ENCODE results near the gene COG1.
A peak's percentile ranks its signal among the peaks of the same experiment; 100 is the strongest.

COG1 gene

DNA sequence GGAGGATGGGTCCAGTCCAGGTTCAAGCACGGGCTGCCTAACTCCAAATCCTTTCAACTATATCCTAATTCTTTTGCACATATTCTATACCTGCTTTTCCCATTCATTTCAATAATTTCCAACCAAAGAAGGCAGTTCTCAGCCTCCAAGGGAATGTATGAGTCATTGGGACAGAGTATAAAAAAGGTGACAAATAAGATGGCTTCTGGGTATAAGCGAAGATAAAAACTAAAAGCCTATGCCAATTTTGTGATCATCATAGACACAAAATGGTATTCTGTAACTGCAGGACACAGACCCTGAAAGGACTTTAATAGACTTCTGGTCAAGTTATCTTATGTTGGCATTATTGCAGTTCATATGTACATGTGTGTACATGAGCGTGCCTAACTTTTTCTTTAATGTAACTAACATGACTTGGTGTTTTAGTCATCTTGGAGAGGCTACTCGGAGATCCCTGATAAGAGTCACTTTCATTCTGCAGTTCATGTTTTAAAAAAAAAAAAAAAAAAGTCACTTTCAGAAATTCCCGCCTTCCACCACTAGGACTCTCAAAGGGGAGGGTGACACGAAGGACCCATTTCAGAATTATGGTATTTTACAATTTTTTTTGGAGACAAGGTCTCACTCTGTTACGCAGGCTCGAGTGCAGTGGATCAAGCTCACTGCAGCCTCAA lies 17.3 kb downstream of the COG1 start:
- in situ Hi-C loops (cut with HindIII; ENCODE audit: low pct_unique_long_range_greater_than_20kb, low sequenced_read_pairs), result no loop called here
- no peak for DNase-seq (ENCODE audit: low read depth in 1 of 2, low spot score in 1 of 2)
- no peak for TF ChIP-seq JUND (IDR thresholded peaks at IDR 0.05; ENCODE audit: low read depth)

GRCh38 chr17:73211745-73212144 lies 18.9 kb downstream of the COG1 start:
- in situ Hi-C loops (cut with HindIII; ENCODE audit: low pct_unique_long_range_greater_than_20kb, low sequenced_read_pairs), result no loop called here
- TF ChIP-seq JUND (IDR thresholded peaks at IDR 0.05; ENCODE audit: low read depth), result no peak
- DNase-seq (ENCODE audit: low read depth in 1 of 2, low spot score in 1 of 2), result no peak

- in situ Hi-C loops (cut with HindIII; ENCODE audit: low pct_unique_long_range_greater_than_20kb, low sequenced_read_pairs), result no loop called here
- no peak for TF ChIP-seq JUND (IDR thresholded peaks at IDR 0.05; ENCODE audit: low read depth)
- no peak for DNase-seq (ENCODE audit: low read depth in 1 of 2, low spot score in 1 of 2)
Observed at GRCh38 chr17:73214008-73214407, 21.2 kb downstream of the COG1 start.

- no peak for DNase-seq (ENCODE audit: low read depth in 1 of 2, low spot score in 1 of 2)
- no peak for TF ChIP-seq JUND (IDR thresholded peaks at IDR 0.05; ENCODE audit: low read depth)
- in situ Hi-C loops (cut with HindIII; ENCODE audit: low pct_unique_long_range_greater_than_20kb, low sequenced_read_pairs), result no loop called here
Observed at GRCh38 chr17:73214851-73215250, 22.0 kb downstream of the COG1 start.

DNA sequence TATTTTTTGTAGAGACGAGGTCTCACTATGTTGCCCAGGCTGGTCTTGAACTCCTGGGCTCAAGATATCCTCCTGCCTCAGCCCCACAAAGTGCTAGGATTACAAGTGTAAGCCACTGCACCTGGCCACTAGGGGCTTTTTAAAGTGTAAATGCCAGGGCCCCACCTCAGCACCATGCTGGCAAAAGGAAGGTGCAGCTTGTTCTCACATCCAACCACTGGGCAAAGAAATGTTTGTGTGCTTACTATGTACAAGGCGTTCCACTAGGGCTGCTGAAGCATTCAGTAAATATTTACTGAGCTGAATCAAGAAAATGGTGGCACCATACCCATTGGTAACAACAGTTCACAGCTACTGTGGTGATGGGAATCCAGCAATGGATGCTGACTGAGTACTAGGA lies 22.6 kb downstream of the COG1 start:
- in situ Hi-C loops (cut with HindIII; ENCODE audit: low pct_unique_long_range_greater_than_20kb, low sequenced_read_pairs), result no loop called here
- DNase-seq (ENCODE audit: low read depth in 1 of 2, low spot score in 1 of 2), result peak in 1 of 2 experiments; percentile 78
- no peak for TF ChIP-seq JUND (IDR thresholded peaks at IDR 0.05; ENCODE audit: low read depth)

DNA sequence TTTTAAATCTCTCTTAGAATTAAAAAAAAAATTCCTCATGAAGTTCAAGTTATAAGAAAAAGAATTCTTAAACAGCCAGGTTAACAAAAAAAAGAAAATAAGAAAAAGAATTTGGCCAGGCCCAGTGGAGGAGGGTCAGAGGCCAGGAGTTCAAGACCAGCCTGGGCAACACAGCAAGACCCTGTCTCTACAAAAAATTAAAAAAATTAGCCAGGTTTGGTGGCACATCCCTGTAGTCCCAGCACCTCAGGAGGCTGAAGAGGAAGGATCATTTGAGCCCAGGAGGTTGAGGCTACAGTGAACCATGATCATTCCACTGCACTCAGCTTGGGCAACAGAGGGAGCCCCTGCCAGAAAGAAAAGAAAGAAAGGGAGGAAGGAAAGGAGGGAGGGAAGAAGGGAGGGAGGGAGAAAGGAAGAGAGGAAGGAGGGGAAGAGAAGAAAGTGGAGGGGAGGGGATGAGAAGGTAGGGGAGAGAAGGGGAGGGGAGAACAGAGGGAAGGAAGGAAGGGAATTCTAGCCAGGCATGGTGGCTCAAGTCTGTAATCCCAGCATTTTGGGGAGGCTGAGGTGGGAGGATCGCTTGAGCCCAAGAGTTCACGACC lies 30.9 kb downstream of the COG1 start:
- in situ Hi-C loops (cut with HindIII; ENCODE audit: low pct_unique_long_range_greater_than_20kb, low sequenced_read_pairs), result no loop called here
- no peak for DNase-seq (ENCODE audit: low read depth in 1 of 2, low spot score in 1 of 2)
- no peak for TF ChIP-seq JUND (IDR thresholded peaks at IDR 0.05; ENCODE audit: low read depth)

- no peak for TF ChIP-seq JUND (IDR thresholded peaks at IDR 0.05; ENCODE audit: low read depth)
- in situ Hi-C loops (cut with HindIII; ENCODE audit: low pct_unique_long_range_greater_than_20kb, low sequenced_read_pairs), result no loop called here
- no peak for DNase-seq (ENCODE audit: low read depth in 1 of 2, low spot score in 1 of 2)
Observed at GRCh38 chr17:73224237-73224636, 31.4 kb downstream of the COG1 start.

GRCh38 chr17:73224663-73225305 lies 31.9 kb downstream of the COG1 start:
- TF ChIP-seq JUND (IDR thresholded peaks at IDR 0.05; ENCODE audit: low read depth), result no peak
- in situ Hi-C loops (cut with HindIII; ENCODE audit: low pct_unique_long_range_greater_than_20kb, low sequenced_read_pairs), result no loop called here
- DNase-seq (ENCODE audit: low read depth in 1 of 2, low spot score in 1 of 2), result no peak

DNA sequence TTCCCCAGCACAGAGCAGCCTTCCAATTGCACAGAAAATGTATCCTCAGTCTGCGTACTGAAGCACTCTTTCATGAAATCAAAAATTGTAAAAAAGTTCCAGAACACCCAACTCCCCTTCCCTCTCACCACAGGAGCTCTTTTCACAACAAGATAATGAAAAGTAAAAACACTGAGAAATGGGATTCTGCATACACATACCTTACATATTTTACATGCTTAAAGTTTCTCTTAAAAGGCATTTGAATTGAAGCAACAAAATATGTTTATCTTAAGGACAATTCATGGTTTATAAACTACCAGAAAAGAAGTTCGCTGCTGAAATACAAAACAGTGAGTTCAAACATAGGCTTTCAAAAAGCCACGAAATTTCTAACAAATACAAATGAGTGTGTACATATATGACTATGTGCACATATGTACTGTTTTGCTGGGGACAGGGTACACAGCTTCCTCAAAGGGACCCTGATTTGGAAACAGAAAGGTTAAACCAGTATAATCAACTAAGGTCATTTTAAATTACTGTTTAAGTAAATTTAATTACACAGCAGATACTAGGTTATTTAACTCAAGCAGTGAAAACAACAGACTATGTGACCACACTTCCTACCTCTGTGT lies 33.8 kb downstream of the COG1 start:
- in situ Hi-C loops (cut with HindIII; ENCODE audit: low pct_unique_long_range_greater_than_20kb, low sequenced_read_pairs), result no loop called here
- DNase-seq (ENCODE audit: low read depth in 1 of 2, low spot score in 1 of 2), result no peak
- TF ChIP-seq JUND (IDR thresholded peaks at IDR 0.05; ENCODE audit: low read depth), result no peak

DNA sequence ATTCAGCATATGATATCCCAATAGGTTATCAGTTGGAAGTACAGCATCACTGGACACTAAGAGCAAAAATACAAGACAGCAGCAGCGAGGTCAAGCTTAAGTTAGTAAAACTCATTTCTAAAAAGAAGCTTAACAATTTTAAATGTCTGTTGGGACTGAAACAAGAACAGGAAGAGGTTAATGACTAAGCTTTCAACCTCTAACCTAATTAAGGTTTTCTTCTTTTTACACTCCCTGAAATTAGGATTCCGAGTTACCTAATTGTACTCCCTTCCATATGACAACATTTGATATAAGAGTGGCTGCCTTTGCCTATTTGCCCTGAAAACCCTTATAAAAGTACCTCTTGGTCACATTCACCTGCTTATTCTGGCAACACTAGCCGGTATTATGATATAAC lies 34.5 kb downstream of the COG1 start:
- no peak for DNase-seq (ENCODE audit: low read depth in 1 of 2, low spot score in 1 of 2)
- no peak for TF ChIP-seq JUND (IDR thresholded peaks at IDR 0.05; ENCODE audit: low read depth)
- in situ Hi-C loops (cut with HindIII; ENCODE audit: low pct_unique_long_range_greater_than_20kb, low sequenced_read_pairs), result no loop called here

GRCh38 chr17:73227944-73228343 lies 35.1 kb downstream of the COG1 start:
- DNase-seq (ENCODE audit: low read depth in 1 of 2, low spot score in 1 of 2), result no peak
- no peak for TF ChIP-seq JUND (IDR thresholded peaks at IDR 0.05; ENCODE audit: low read depth)
- in situ Hi-C loops (cut with HindIII; ENCODE audit: low pct_unique_long_range_greater_than_20kb, low sequenced_read_pairs), result no loop called here

- in situ Hi-C loops (cut with HindIII; ENCODE audit: low pct_unique_long_range_greater_than_20kb, low sequenced_read_pairs), result no loop called here
- no peak for TF ChIP-seq JUND (IDR thresholded peaks at IDR 0.05; ENCODE audit: low read depth)
Observed at GRCh38 chr17:73228748-73229236, 35.9 kb downstream of the COG1 start.

GRCh38 chr17:73230088-73230487 lies 37.2 kb downstream of the COG1 start:
- no peak for DNase-seq (ENCODE audit: low read depth in 1 of 2, low spot score in 1 of 2)
- no peak for TF ChIP-seq JUND (IDR thresholded peaks at IDR 0.05; ENCODE audit: low read depth)
- in situ Hi-C loops (cut with HindIII; ENCODE audit: low pct_unique_long_range_greater_than_20kb, low sequenced_read_pairs), result no loop called here

More at GRCh38 chr17:73228748-73229236, 35.9 kb downstream of the COG1 start:
- no peak for DNase-seq (ENCODE audit: low read depth in 1 of 2, low spot score in 1 of 2)
